ENCODE data around the gene CYB561D1.

GRCh38 chr1:109485001-109485400 is 8.9 kb upstream of the CYB561D1 start:
- TF ChIP-seq, protein P1, sequence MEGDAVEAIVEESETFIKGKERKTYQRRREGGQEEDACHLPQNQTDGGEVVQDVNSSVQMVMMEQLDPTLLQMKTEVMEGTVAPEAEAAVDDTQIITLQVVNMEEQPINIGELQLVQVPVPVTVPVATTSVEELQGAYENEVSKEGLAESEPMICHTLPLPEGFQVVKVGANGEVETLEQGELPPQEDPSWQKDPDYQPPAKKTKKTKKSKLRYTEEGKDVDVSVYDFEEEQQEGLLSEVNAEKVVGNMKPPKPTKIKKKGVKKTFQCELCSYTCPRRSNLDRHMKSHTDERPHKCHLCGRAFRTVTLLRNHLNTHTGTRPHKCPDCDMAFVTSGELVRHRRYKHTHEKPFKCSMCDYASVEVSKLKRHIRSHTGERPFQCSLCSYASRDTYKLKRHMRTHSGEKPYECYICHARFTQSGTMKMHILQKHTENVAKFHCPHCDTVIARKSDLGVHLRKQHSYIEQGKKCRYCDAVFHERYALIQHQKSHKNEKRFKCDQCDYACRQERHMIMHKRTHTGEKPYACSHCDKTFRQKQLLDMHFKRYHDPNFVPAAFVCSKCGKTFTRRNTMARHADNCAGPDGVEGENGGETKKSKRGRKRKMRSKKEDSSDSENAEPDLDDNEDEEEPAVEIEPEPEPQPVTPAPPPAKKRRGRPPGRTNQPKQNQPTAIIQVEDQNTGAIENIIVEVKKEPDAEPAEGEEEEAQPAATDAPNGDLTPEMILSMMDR (IDR thresholded peaks at IDR 0.05; ENCODE audit: low read length), result no peak
- no peak for TF ChIP-seq EZH2phosphoT487 (IDR thresholded peaks at IDR 0.05; ENCODE audit: low read length)
- no peak for TF ChIP-seq EZH2 (optimal IDR thresholded peaks at IDR 0.05; ENCODE audit: low read depth, low read length)
